HG02763 (cell line): ENCODE data around the gene DRD2.

Source experiments
- ATAC-seq: cut with Tn5 transposase; IDR thresholded peaks from one replicate; pipeline ENCODE4 v1.9.1; 2021; ENCODE audit warnings: mild to moderate bottlenecking, moderate library complexity; ENCODE audit not compliant: unreplicated experiment

Gene DRD2

DNA sequence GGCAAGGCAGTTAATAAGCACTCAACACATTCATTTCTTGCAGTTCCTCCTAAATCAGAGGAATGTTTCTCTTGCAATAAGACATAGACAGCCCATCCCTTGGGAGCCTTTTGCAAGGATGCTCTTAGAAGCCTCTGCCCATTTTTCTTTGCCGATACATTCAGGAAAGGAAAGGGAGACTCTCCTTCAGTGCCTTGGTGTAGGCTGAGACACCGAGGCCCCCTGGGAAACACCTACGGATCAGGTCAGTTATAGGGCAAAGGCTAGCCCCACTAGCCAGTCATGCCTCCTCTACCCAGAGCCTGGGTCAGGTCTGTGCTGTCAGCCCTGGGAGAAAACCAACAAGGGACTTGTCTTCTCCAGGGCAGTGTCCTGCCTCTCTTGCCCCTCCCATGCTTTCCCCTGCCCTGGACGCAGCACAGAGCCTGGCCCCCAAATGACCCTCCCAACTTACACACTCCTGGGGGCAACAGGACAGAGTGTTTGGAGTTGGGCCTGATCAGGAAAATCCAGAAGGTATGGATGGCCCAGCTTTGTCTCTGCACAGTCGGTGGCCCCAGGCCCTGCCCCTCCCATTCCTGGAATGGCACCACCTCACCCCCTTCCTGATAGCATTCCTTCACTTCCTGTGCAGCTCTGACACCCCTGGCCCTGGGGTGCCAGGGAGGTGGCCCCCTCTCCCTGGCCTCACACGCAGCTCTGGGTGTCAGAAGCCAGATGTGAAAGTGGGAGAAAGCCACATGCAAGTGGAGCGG, 69.3 kb downstream of the DRD2 start:
- no peak for ATAC-seq

- no peak for ATAC-seq
Observed at GRCh38 chr11:113404859-113405430, 70.3 kb downstream of the DRD2 start.

GRCh38 chr11:113401718-113402117, 73.5 kb downstream of the DRD2 start:
- ATAC-seq, result no peak

GRCh38 chr11:113400631-113401230, 74.5 kb downstream of the DRD2 start:
- ATAC-seq, result no peak

GRCh38 chr11:113398669-113399430, 76.3 kb downstream of the DRD2 start:
- no peak for ATAC-seq

DNA sequence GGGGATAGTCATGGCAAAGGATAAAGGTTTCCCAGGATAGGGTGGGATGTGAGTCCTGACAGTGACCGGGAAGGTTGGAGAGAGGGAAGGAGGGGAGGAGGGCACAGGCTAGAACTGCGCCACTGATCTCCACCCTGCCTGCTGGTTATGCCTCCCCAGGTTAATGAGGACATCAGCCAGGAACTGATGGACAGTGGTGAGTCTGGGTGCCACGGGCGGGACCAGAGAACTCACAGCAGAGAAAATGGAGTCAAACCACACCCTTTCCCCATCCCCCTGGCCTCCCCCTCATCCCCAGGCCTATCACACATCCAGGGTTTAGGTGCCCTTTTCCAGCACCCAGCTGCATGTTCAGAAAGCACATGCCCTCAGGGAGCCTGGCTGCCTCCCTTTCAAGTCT, 77.4 kb downstream of the DRD2 start:
- ATAC-seq, result no peak

DNA sequence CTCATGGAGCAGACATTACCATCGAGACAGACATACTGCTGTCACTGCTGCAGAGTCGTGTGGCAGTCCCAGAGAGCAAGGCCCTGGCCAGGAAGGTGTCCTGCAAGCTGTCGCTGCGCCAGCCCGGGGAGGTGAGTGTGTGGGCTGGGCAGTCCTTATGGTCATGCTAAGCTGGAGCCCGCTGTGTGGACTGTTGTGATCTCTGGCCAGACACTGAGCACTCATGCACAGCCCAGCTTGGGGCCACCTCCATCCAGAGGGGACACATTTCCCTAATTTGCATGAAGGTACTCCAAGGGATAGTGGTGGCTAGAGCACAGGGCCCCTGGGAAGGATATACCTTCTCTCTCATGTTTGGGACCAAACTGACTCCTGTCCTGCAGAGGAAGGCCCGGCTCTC, 78.0 kb downstream of the DRD2 start:
- ATAC-seq, result no peak

GRCh38 chr11:113396690-113397089, 78.5 kb downstream of the DRD2 start:
- ATAC-seq, result no peak

GRCh38 chr11:113395782-113396336, 79.3 kb downstream of the DRD2 start:
- ATAC-seq, result no peak

- no peak for ATAC-seq
Observed at GRCh38 chr11:113394919-113395318, 80.3 kb downstream of the DRD2 start.

DNA sequence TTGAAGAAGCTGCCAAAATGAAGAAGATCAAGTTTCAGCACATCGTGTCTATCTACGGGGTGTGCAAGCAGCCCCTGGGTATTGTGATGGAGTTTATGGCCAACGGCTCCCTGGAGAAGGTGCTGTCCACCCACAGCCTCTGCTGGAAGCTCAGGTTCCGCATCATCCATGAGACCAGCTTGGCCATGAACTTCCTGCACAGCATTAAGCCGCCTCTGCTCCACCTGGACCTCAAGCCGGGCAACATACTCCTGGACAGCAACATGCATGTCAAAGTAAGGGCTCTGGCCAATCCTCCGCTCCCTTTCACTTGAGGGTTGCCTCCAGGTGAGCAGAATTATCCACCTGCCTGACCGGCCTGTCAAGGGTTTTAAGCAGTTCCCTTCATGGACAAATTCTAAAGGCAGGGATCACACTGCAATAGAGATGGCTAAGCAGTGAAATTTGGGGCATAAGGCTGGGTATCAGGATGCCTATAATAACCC, 81.7 kb downstream of the DRD2 start:
- no peak for ATAC-seq

GRCh38 chr11:113392236-113392921, 82.8 kb downstream of the DRD2 start:
- no peak for ATAC-seq

- no peak for ATAC-seq
Observed at GRCh38 chr11:113389272-113389671, 85.9 kb downstream of the DRD2 start.

- no peak for ATAC-seq
Observed at GRCh38 chr11:113387605-113388211, 87.5 kb downstream of the DRD2 start, which contains the start of gene ANKK1. Gene ANKK1 (plus strand): TSS chr11:113387779. CDS start chr11:113387885, 106 bp downstream.

DNA sequence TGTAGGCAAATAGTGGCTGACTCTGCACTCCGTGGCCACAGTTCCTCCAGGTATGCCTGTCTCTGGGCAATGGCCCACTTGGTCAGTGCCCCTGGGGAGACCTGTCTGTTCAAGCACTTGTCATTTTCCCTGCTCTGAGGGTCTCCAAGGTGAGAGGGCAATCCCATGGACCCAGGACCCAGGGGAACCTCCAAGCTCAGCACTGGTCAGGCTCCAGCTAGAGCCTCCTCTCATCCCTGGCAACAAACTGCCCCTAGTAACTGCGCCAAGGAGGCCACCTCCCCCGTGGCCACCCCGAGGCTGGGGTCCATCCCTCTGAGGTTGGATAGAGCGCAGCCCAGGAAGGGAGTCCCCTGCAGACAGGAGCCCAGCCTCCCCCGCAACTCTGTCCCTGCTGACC, 88.3 kb downstream of the DRD2 start:
- no peak for ATAC-seq

DNA sequence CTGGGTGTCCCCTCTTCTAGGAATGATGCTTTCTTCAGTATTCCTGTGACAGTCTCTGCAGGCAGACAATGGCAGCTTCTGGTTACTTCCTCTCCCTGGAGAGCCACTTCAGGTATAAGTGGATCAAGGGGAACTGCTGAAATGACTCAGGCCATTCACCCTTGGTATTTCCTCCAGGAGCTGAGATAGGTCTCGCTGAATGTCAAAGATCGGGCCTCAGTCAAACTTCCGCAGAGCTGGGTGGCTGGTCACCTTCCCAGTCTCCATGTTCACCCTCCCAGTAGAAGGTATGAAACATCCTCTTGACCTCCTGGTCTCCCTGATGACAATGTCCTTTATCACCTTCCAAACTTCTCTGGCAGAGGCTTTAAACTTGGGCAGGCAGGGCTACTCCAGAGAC, 89.4 kb downstream of the DRD2 start:
- no peak for ATAC-seq

DNA sequence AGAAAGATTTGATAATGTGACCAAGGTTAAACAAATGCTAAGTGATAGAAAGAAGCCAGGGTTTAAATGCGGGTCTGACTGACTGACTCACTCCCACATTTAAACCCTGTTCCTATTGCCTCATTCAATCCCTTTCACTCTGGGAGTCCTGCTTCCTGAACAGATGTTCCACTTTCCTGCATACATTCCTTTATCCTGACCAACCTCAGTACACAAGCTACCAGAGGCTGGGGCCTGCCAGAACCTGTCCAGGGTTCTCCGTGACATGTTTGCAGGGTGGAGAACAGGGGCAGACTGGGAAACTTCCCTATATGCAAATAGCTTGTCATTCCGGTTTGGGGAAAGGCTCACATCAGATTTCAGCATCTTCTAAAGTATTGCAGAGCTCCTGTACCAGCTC, 90.6 kb downstream of the DRD2 start:
- ATAC-seq, result no peak

- ATAC-seq, result no peak
Observed at GRCh38 chr11:113382121-113382520, 93.1 kb downstream of the DRD2 start.

- no peak for ATAC-seq
Observed at GRCh38 chr11:113378692-113379091, 96.5 kb downstream of the DRD2 start.
